Measurements from ENCODE around the gene PHF20.
"Not testable (repeated sequence)": the region's sequence is repeated elsewhere in the genome, so short reads cannot be mapped to it uniquely, and the experiment has no call there.

The PHF20 gene

GRCh38 chr20:35842361-35842760 lies 70.5 kb downstream of the PHF20 start:
- no peak for DNase-seq

- not testable (repeated sequence) for DNase-seq
Observed at GRCh38 chr20:35843894-35844293, 72.1 kb downstream of the PHF20 start.

- DNase-seq, result no peak
Observed at GRCh38 chr20:35845561-35845960, 73.7 kb downstream of the PHF20 start.

GRCh38 chr20:35849706-35850105 lies 77.9 kb downstream of the PHF20 start:
- DNase-seq, result peak; percentile 23

GRCh38 chr20:35851659-35852058 lies 79.8 kb downstream of the PHF20 start:
- not testable (repeated sequence) for DNase-seq

- peak; percentile 19 for DNase-seq
Observed at GRCh38 chr20:35854713-35855348, 83.0 kb downstream of the PHF20 start.

- not testable (repeated sequence) for DNase-seq
Observed at GRCh38 chr20:35855641-35856040, 83.8 kb downstream of the PHF20 start.

- DNase-seq, result no peak
Observed at GRCh38 chr20:35856866-35857265, 85.1 kb downstream of the PHF20 start.

- no peak for DNase-seq
Observed at GRCh38 chr20:35866418-35867202, 94.8 kb downstream of the PHF20 start.

- no peak for DNase-seq
Observed at GRCh38 chr20:35870541-35871258, 98.9 kb downstream of the PHF20 start.

- DNase-seq, result peak; percentile 44
Observed at GRCh38 chr20:35871259-35871771, 99.5 kb downstream of the PHF20 start.

- no peak for DNase-seq
Observed at GRCh38 chr20:35876033-35876320, 104.2 kb downstream of the PHF20 start.

- no peak for DNase-seq
Observed at GRCh38 chr20:35877611-35878010, 105.8 kb downstream of the PHF20 start.

GRCh38 chr20:35878113-35878625 lies 106.4 kb downstream of the PHF20 start:
- DNase-seq, result no peak

- no peak for DNase-seq
Observed at GRCh38 chr20:35881676-35882075, 109.9 kb downstream of the PHF20 start.

- not testable (repeated sequence) for DNase-seq
Observed at GRCh38 chr20:35882427-35883161, 110.8 kb downstream of the PHF20 start.

GRCh38 chr20:35883336-35883777 lies 111.5 kb downstream of the PHF20 start:
- no peak for DNase-seq

- DNase-seq, result peak; percentile 87
Observed at GRCh38 chr20:35883778-35884540, 112.1 kb downstream of the PHF20 start.

- no peak for DNase-seq
Observed at GRCh38 chr20:35884541-35884865, 112.7 kb downstream of the PHF20 start.

- DNase-seq, result no peak
Observed at GRCh38 chr20:35885212-35885611, 113.4 kb downstream of the PHF20 start.

- no peak for DNase-seq
Observed at GRCh38 chr20:35886537-35886936, 114.7 kb downstream of the PHF20 start.

Data from hematopoietic multipotent progenitor cell treated with erythropoietin and hydrocortisone succinate and interleukin-3 and kit ligand, for 6 days (in vitro differentiated cells).